ENCODE results near the gene MYCBPAP.

DNA sequence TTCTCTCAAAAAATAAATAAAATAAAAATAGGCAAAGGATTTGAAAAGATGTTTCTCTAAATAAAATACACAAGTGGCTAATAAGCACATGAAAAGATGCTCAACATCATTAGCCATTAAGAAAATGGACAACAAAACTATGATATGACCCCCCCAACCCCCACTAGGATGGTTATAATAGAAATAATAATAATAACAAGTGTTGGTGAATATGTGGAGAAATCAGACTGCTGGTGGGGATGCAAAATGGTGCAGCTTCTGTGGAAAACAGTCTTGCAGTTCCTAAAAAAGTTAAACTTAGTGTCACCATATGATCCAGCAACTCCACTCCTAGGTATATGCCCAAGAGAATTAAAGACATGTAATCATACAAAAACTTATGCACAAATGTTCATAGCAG is 9.0 kb upstream of the MYCBPAP start:
- TF ChIP-seq, protein P1, sequence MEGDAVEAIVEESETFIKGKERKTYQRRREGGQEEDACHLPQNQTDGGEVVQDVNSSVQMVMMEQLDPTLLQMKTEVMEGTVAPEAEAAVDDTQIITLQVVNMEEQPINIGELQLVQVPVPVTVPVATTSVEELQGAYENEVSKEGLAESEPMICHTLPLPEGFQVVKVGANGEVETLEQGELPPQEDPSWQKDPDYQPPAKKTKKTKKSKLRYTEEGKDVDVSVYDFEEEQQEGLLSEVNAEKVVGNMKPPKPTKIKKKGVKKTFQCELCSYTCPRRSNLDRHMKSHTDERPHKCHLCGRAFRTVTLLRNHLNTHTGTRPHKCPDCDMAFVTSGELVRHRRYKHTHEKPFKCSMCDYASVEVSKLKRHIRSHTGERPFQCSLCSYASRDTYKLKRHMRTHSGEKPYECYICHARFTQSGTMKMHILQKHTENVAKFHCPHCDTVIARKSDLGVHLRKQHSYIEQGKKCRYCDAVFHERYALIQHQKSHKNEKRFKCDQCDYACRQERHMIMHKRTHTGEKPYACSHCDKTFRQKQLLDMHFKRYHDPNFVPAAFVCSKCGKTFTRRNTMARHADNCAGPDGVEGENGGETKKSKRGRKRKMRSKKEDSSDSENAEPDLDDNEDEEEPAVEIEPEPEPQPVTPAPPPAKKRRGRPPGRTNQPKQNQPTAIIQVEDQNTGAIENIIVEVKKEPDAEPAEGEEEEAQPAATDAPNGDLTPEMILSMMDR (IDR thresholded peaks at IDR 0.05; ENCODE audit: low read depth, low read length) = no peak
- TF ChIP-seq EZH2phosphoT487 (IDR thresholded peaks at IDR 0.05; ENCODE audit: low read depth) = no peak
